ENCODE measurements around the gene CYP27C1. TPM values are rescaled to one million over a fixed set of nuclear protein-coding genes. Genes with fewer than 3 reads are reported as not detected.

The CYP27C1 gene
- total RNA-seq, 1 donor from 2014 or later, result 3.4 TPM

Small RNA genes lying within 50 kb of the gene (small RNA-seq; reads per million reads assigned to genes)
- not detected for gene NIFKP9 (ENCODE audit: low replicate concordance)

Other genes with a start within 250 kb of the CYP27C1 start
- 42.8 TPM for gene BIN1, start 113.1 kb downstream of the CYP27C1 start, total RNA-seq
- gene ERCC3, start 73.8 kb upstream of the CYP27C1 start, total RNA-seq, result 43.0 TPM
- 37.1 TPM for gene MAP3K2, start 167.7 kb upstream of the CYP27C1 start, total RNA-seq
- 0.25 TPM for gene PROC, start 198.1 kb upstream of the CYP27C1 start, total RNA-seq

All from temporal lobe (tissue), 2 donors.